GM12875 (cell line): ENCODE measurements around the gene IL6.

Source experiments
- H3K4me3 ChIP-seq: one replicate; pipeline ENCODE4 v1.5.1; 2011; ENCODE audit warnings: low read depth, low read length, control low read depth
- TF ChIP-seq, protein P1 (sequence below): IDR thresholded peaks from 2 replicates; pipeline ENCODE4 v1.5.1; 2011; ENCODE audit warnings: low read depth, mild to moderate bottlenecking, control low read depth, inconsistent platforms, low read length, moderate library complexity, borderline replicate concordance; ENCODE audit not compliant: insufficient read depth

The IL6 gene

DNA sequence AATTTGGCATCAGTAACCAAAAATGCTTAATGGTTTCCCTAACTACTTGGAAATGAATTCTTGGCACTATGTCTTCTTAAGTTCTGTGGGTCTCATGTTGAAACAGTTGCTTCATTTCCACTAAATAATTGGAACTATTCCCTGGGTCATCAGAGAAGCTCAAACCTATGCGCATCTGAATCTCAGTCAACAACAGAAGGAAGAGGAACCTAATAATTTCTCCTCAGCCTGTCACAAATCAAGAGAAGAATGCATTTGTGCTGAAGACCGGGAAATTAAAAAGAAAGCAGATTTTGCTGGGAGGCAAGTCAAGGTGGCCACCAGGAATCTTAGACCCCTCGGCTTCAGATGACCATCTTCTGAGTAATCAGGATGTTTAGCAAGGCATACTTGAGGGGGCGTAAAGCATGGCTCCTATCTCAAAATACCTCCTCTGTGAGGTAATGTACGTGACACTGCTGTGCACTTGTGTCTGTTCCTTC lies 54.3 kb downstream of the IL6 start:
- no peak overlapping the region for H3K4me3 ChIP-seq
- TF ChIP-seq, protein P1, sequence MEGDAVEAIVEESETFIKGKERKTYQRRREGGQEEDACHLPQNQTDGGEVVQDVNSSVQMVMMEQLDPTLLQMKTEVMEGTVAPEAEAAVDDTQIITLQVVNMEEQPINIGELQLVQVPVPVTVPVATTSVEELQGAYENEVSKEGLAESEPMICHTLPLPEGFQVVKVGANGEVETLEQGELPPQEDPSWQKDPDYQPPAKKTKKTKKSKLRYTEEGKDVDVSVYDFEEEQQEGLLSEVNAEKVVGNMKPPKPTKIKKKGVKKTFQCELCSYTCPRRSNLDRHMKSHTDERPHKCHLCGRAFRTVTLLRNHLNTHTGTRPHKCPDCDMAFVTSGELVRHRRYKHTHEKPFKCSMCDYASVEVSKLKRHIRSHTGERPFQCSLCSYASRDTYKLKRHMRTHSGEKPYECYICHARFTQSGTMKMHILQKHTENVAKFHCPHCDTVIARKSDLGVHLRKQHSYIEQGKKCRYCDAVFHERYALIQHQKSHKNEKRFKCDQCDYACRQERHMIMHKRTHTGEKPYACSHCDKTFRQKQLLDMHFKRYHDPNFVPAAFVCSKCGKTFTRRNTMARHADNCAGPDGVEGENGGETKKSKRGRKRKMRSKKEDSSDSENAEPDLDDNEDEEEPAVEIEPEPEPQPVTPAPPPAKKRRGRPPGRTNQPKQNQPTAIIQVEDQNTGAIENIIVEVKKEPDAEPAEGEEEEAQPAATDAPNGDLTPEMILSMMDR = no peak
